GM12878 (cell line): Measurements from ENCODE around the gene NSG1. TPM values are rescaled to one million over a fixed set of nuclear protein-coding genes. Genes with fewer than 3 reads are reported as not detected.

ENCODE experiments used
- ATAC-seq: fragments of 200-7000 bp; cut with Tn5 transposase; 3 replicates; pipeline ENCODE4 v1.9.1; 2020; ENCODE audit warnings: mild to moderate bottlenecking, moderate library complexity
- BruUV-seq: library from RNA; stranded (reverse); fragments of 400-500 nt; replicated peaks from 2 replicates; lab custom pipeline; 2021; lab: Mats Ljungman, UMichigan
- CTCF ChIA-PET: fragments of 300-600 bp; sonication (Branson Sonifier 250); formaldehyde crosslinking; extraction: SDS; loops from one replicate; lab custom pipeline; 2021; ENCODE audit warnings: inconsistent platforms; lab: Yijun Ruan, JAX
- POLR2A ChIA-PET: fragments of 350-600 bp; formaldehyde crosslinking; extraction: SDS; loops from one replicate; lab custom pipeline; 2021; ENCODE audit warnings: inconsistent platforms; lab: Charles Lee
- RAD21 ChIA-PET: fragments of 300-600 bp; sonication (Branson Sonifier 250); formaldehyde crosslinking; loops from one replicate; lab custom pipeline; 2023; ENCODE audit warnings: antibody characterized with exemption; ENCODE audit not compliant: unreplicated experiment; lab: Charles Lee
- SMC1A ChIA-PET: fragments of 300-600 bp; sonication (Branson Sonifier 250); formaldehyde crosslinking; loops from one replicate; lab custom pipeline; 2023; ENCODE audit not compliant: unreplicated experiment, uncharacterized antibody; lab: Charles Lee
- DNase-seq: peaks from one replicate; pipeline ENCODE4 v3.0.0-alpha.2; 2011; ENCODE audit warnings: low read depth, low spot score
- FAIRE-seq: peaks from 3 replicates; lab custom pipeline; 2011; peaks lifted over from hg19 to GRCh38; lab: Jason Lieb, UNC
- H2AFZ ChIP-seq: 2 replicates; pipeline ENCODE4 v1.6.0; 2011; ENCODE audit warnings: low read depth, low read length, control low read depth; ENCODE audit not compliant: control insufficient read depth
- H3K27ac ChIP-seq: 2 replicates; pipeline ENCODE4 v1.5.1; 2011; ENCODE audit warnings: control low read depth; ENCODE audit not compliant: control insufficient read depth, insufficient read depth
- H3K27me3 ChIP-seq, 2 experiments: replicated peaks in 1 of 2; 2 replicates each; pipeline versions ENCODE4 v1.6.0 to v1.6.1; 2011; ENCODE audit warnings: low read length in 1 of 2; ENCODE audit not compliant: control insufficient read depth in 2 of 2, insufficient read depth in 2 of 2
- H3K36me3 ChIP-seq, 2 experiments: 2 replicates each; pipeline ENCODE4 v1.5.1; 2011; ENCODE audit warnings: low read length in 1 of 2; ENCODE audit not compliant: control insufficient read depth in 2 of 2, insufficient read depth in 2 of 2
- H3K4me1 ChIP-seq: 2 replicates; pipeline ENCODE4 v1.6.1; 2011; ENCODE audit warnings: mild to moderate bottlenecking, low read length, moderate library complexity, mixed read lengths; ENCODE audit not compliant: control insufficient read depth, insufficient read depth
- H3K4me2 ChIP-seq: 2 replicates; pipeline ENCODE4 v1.6.0; 2011; ENCODE audit warnings: control low read depth; ENCODE audit not compliant: control insufficient read depth, insufficient read depth
- H3K4me3 ChIP-seq: fragments of 200-600 bp; sonication (generic); 2 replicates; pipeline ENCODE4 v1.5.1; 2016
- H3K79me2 ChIP-seq: 2 replicates; pipeline ENCODE4 v1.6.0; 2011; ENCODE audit warnings: low read length; ENCODE audit not compliant: control insufficient read depth, insufficient read depth
- H3K9ac ChIP-seq: 2 replicates; pipeline ENCODE4 v1.8.0; 2011; ENCODE audit warnings: low read length, control low read depth, mixed read lengths; ENCODE audit not compliant: control insufficient read depth, insufficient read depth
- H3K9me3 ChIP-seq: replicated peaks from 3 replicates; pipeline ENCODE4 v1.5.1; 2011; ENCODE audit warnings: mild to moderate bottlenecking, low read length; ENCODE audit not compliant: control insufficient read depth, insufficient read depth
- H4K20me1 ChIP-seq: 2 replicates; pipeline ENCODE4 v1.6.0; 2011; ENCODE audit not compliant: control insufficient read depth, insufficient read depth
- CEBPB ChIP-seq, 2 experiments: fragments of 150-350 bp in 1 of 2; IDR thresholded peaks; 2 replicates each; pipeline ENCODE4 v1.6.1; 2012 to 2014; ENCODE audit warnings: low read depth in 2 of 2, low read length in 2 of 2, borderline replicate concordance in 1 of 2, inconsistent platforms in 1 of 2
- DPF2 ChIP-seq: fragments of 450-650 bp; IDR thresholded peaks from 2 replicates; pipeline ENCODE4 v1.6.1; 2017; ENCODE audit warnings: mild to moderate bottlenecking
- IRF4 ChIP-seq: IDR thresholded peaks from 2 replicates; pipeline ENCODE4 v1.6.1; 2011; ENCODE audit warnings: low read depth, low read length
- MEF2A ChIP-seq: IDR thresholded peaks from 2 replicates; pipeline ENCODE4 v1.6.1; 2011; ENCODE audit warnings: low read depth, mild to moderate bottlenecking, low read length, moderate library complexity; ENCODE audit not compliant: insufficient read depth
- NRF1 ChIP-seq: conservative IDR thresholded peaks from 2 replicates; pipeline ENCODE4 v1.6.1; 2011; ENCODE audit warnings: mild to moderate bottlenecking, low read depth, low read length, improper control_type of control experiment
- SMAD1 ChIP-seq: fragments of 450-650 bp; IDR thresholded peaks from 2 replicates; pipeline ENCODE4 v1.6.1; 2018; ENCODE audit warnings: mild to moderate bottlenecking, low read depth; ENCODE audit not compliant: partially characterized antibody
- TCF12 ChIP-seq: IDR thresholded peaks from 2 replicates; pipeline ENCODE4 v1.6.1; 2011; ENCODE audit warnings: low read depth, mild to moderate bottlenecking, low read length
- ZZZ3 ChIP-seq: IDR thresholded peaks from 2 replicates; pipeline ENCODE4 v1.6.1; 2011; ENCODE audit warnings: low read depth; ENCODE audit not compliant: control insufficient read depth, insufficient read length
- in situ Hi-C: fragments of 300-500 bp; cut with MboI; formaldehyde crosslinking; loops from 9 replicates; pipeline ENCODE4 v1.14.3; 2018; ENCODE audit warnings: mixed read lengths
- intact Hi-C: fragments of 100-400 bp; cut with micrococcal nuclease; formaldehyde crosslinking; loops from one replicate; pipeline ENCODE4 v1.14.2; 2022; ENCODE audit not compliant: unreplicated experiment
- polyA plus RNA-seq, 11 experiments: library from polyadenylated mRNA; depleted of rRNA in 4 of 11; unstranded in 6 of 11; stranded (reverse) in 5 of 11; fragments of >200 nt; fragmentation: Nextera tagmentation in 4 of 11; fragmentation: Illumina TruSeq in 1 of 11; extraction: Ambion mirVana in 4 of 11; extraction: Trizol in 1 of 11; gene quantifications; 1 replicate in 1 of 11; 2 replicates in 10 of 11; pipeline versions ENCODE4 v1.2.1 to v1.2.3, GENCODE V29; 2011 to 2016; ENCODE audit warnings: inconsistent platforms in 2 of 11, missing spikeins in 2 of 11, low read depth in 1 of 11
- total RNA-seq, 4 experiments: library from RNA; depleted of rRNA in 3 of 4; stranded (reverse); fragments of >200 nt in 3 of 4; fragmentation: Illumina TruSeq in 1 of 4; extraction: Trizol in 1 of 4; gene quantifications; 2 replicates each; pipeline versions ENCODE4 v1.2.1 to v1.2.3, GENCODE V29; 2013 to 2021
- TF ChIP-seq, protein P1 (sequence below): fragments of 450-650 bp; IDR thresholded peaks from 2 replicates; pipeline ENCODE4 v1.6.1; 2016; ENCODE audit warnings: mild to moderate bottlenecking, moderate library complexity, borderline replicate concordance

Gene NSG1
- total and polyA plus RNA-seq, 10 of the 15 experiments (the other 5 are each of a cell fraction or from before 2014, with no cell fraction given) = 0.03 to 0.19 (median 0.10) TPM; not detected in 5

DNA sequence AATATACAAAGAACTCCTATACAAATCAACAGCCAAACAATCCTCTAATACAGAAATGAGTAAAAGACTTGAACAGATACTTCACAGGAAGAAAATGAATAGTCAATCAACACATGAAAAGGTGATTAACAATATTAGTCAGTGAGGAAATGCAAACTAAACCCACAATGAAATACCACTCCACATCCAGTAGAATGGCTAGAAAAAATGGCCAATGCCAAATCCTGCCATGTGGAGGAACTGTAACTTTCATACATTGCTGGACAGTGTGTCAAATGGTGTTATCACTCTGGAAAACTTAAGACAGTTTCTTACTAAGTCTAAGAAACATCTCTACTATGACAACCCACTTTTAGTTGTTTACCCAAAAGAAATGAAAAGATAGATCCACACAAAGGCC is 59.5 kb downstream of the NSG1 start:
- RAD21 ChIA-PET = no interaction called here

More for the DNA sequence above, 59.5 kb downstream of the NSG1 start:
- H3K4me2 ChIP-seq = no peak overlapping the region
- no peaks in the 10 kb centered on the region; a peak in 1 of 4 replicates for H3K36me3 ChIP-seq
- no peaks in the 10 kb centered on the region for H3K4me1 ChIP-seq
- ChIA-PET POLR2A (no interaction called here), SMC1A (no interaction called here), CTCF (no interaction called here)
- H2AFZ ChIP-seq = no peak overlapping the region
- ATAC-seq = no peak
- intact Hi-C loops = no loop called here
- no peaks in the 10 kb centered on the region for H3K79me2 ChIP-seq
- in situ Hi-C loops = no loop called here
- H4K20me1 ChIP-seq = no peaks in the 10 kb centered on the region
- no peak for DNase-seq
- BruUV-seq = no TSS peak
- H3K9ac ChIP-seq = no peak overlapping the region
- FAIRE-seq = no peak
- no peaks in the 10 kb centered on the region for H3K27me3 ChIP-seq
- TF ChIP-seq NRF1 (no peak), CEBPB (IDR thresholded peaks at IDR 0.05; ENCODE audit: borderline replicate concordance in 1 of 2, low read depth in 2 of 2, low read length in 2 of 2) (no peak), MEF2A (no peak), ZZZ3 (no peak), SMAD1 (no peak), TCF12 (no peak), IRF4 (no peak), DPF2 (no peak)
- TF ChIP-seq, protein P1, sequence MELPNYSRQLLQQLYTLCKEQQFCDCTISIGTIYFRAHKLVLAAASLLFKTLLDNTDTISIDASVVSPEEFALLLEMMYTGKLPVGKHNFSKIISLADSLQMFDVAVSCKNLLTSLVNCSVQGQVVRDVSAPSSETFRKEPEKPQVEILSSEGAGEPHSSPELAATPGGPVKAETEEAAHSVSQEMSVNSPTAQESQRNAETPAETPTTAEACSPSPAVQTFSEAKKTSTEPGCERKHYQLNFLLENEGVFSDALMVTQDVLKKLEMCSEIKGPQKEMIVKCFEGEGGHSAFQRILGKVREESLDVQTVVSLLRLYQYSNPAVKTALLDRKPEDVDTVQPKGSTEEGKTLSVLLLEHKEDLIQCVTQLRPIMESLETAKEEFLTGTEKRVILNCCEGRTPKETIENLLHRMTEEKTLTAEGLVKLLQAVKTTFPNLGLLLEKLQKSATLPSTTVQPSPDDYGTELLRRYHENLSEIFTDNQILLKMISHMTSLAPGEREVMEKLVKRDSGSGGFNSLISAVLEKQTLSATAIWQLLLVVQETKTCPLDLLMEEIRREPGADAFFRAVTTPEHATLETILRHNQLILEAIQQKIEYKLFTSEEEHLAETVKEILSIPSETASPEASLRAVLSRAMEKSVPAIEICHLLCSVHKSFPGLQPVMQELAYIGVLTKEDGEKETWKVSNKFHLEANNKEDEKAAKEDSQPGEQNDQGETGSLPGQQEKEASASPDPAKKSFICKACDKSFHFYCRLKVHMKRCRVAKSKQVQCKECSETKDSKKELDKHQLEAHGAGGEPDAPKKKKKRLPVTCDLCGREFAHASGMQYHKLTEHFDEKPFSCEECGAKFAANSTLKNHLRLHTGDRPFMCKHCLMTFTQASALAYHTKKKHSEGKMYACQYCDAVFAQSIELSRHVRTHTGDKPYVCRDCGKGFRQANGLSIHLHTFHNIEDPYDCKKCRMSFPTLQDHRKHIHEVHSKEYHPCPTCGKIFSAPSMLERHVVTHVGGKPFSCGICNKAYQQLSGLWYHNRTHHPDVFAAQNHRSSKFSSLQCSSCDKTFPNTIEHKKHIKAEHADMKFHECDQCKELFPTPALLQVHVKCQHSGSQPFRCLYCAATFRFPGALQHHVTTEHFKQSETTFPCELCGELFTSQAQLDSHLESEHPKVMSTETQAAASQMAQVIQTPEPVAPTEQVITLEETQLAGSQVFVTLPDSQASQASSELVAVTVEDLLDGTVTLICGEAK = no peak
- TF ChIP-seq, all 136 proteins: peak for 0
- H3K27ac ChIP-seq = no peak overlapping the region
- no peaks in the 10 kb centered on the region for H3K9me3 ChIP-seq
- no peak overlapping the region for H3K4me3 ChIP-seq
